HepG2 (cell line): ENCODE data around the gene TREM1. TPM values are rescaled to one million over a fixed set of nuclear protein-coding genes. Genes with fewer than 3 reads are reported as not detected.

Experiments
- FOXK1 ChIP-seq: sonication (generic); formaldehyde crosslinking; IDR thresholded peaks from 2 replicates; pipeline ENCODE4 v1.4.0; 2020; ENCODE audit warnings: low read depth, missing genetic modification reagents, borderline replicate concordance
- FOXK2 ChIP-seq: fragments of 450-650 bp; IDR thresholded peaks from 2 replicates; pipeline ENCODE4 v1.6.1; 2016
- KAT8 ChIP-seq: IDR thresholded peaks from 2 replicates; pipeline ENCODE4 v1.6.1; 2016; ENCODE audit warnings: missing genetic modification reagents, missing compliant biosample characterization
- KMT2B ChIP-seq: IDR thresholded peaks from 2 replicates; pipeline ENCODE4 v1.6.1; 2016; ENCODE audit warnings: missing genetic modification reagents, missing compliant biosample characterization
- PAF1 ChIP-seq: IDR thresholded peaks from 2 replicates; pipeline ENCODE4 v1.6.1; 2016; ENCODE audit warnings: missing genetic modification reagents, missing compliant biosample characterization
- PITX1 ChIP-seq: sonication (generic); formaldehyde crosslinking; IDR thresholded peaks from 2 replicates; pipeline ENCODE4 v1.5.1; 2020; ENCODE audit warnings: mild to moderate bottlenecking, missing genetic modification reagents
- REXO4 ChIP-seq: sonication (generic); formaldehyde crosslinking; IDR thresholded peaks from 2 replicates; pipeline ENCODE4 v1.8.0; 2022; ENCODE audit warnings: missing genetic modification reagents, mild to moderate bottlenecking, borderline replicate concordance
- SAP130 ChIP-seq: IDR thresholded peaks from 2 replicates; pipeline ENCODE4 v1.6.1; 2016; ENCODE audit warnings: low read depth
- SMAD1 ChIP-seq: sonication (generic); formaldehyde crosslinking; IDR thresholded peaks from 2 replicates; pipeline ENCODE4 v1.4.0; 2020; ENCODE audit warnings: missing genetic modification reagents, low read depth, mild to moderate bottlenecking, borderline replicate concordance
- ZFP36 ChIP-seq: fragments of 150-350 bp; IDR thresholded peaks from 2 replicates; pipeline ENCODE4 v1.6.1; 2018; ENCODE audit warnings: borderline replicate concordance, low read length, low read depth; ENCODE audit not compliant: partially characterized antibody
- ZKSCAN1 ChIP-seq: fragments of 150-350 bp; IDR thresholded peaks from 2 replicates; pipeline ENCODE4 v1.6.1; 2014; ENCODE audit warnings: low read length
- ZKSCAN5 ChIP-seq: sonication (generic); formaldehyde crosslinking; IDR thresholded peaks from 2 replicates; pipeline ENCODE4 v1.5.1; 2020; ENCODE audit warnings: mild to moderate bottlenecking, missing genetic modification reagents
- ZNF235 ChIP-seq: sonication (generic); formaldehyde crosslinking; IDR thresholded peaks from 2 replicates; pipeline ENCODE4 v1.8.1; 2023; ENCODE audit warnings: mild to moderate bottlenecking, missing genetic modification reagents, borderline replicate concordance
- ZNF432 ChIP-seq: sonication (generic); formaldehyde crosslinking; IDR thresholded peaks from 2 replicates; pipeline ENCODE4 v1.5.0; 2020; ENCODE audit warnings: missing genetic modification reagents, mild to moderate bottlenecking, borderline replicate concordance
- ZNF451 ChIP-seq: sonication (generic); formaldehyde crosslinking; IDR thresholded peaks from 2 replicates; pipeline ENCODE4 v1.5.0; 2020; ENCODE audit warnings: mild to moderate bottlenecking, missing genetic modification reagents
- ZNF703 ChIP-seq: sonication (generic); formaldehyde crosslinking; IDR thresholded peaks from 2 replicates; pipeline ENCODE4 v1.5.1; 2020; ENCODE audit warnings: missing genetic modification reagents, mild to moderate bottlenecking, moderate library complexity, borderline replicate concordance
- ZNF768 ChIP-seq: sonication (generic); formaldehyde crosslinking; IDR thresholded peaks from 2 replicates; pipeline ENCODE4 v1.4.0; 2020; ENCODE audit warnings: missing genetic modification reagents
- ZNF891 ChIP-seq: sonication (generic); formaldehyde crosslinking; IDR thresholded peaks from 2 replicates; pipeline ENCODE4 v1.5.0; 2020; ENCODE audit warnings: mild to moderate bottlenecking, missing genetic modification reagents
- polyA plus RNA-seq, 8 experiments: library from polyadenylated mRNA; depleted of rRNA in 3 of 8; stranded (reverse) in 7 of 8; unstranded in 1 of 8; fragments of >200 nt; fragmentation: Illumina TruSeq in 4 of 8; extraction: Trizol in 4 of 8; gene quantifications; 2 replicates each; pipeline versions ENCODE4 v1.2.1 to v1.2.3, GENCODE V29; 2011 to 2016; ENCODE audit warnings: low read depth in 4 of 8, missing spikeins in 1 of 8, mixed read lengths in 1 of 8; ENCODE audit not compliant: insufficient read depth in 1 of 8
- total RNA-seq, 5 experiments: library from RNA; depleted of rRNA; stranded (reverse); fragments of >200 nt; fragmentation: Illumina TruSeq; extraction: Trizol; gene quantifications; 2 replicates each; pipeline ENCODE4 v1.2.3, GENCODE V29; 2016; ENCODE audit warnings: low read depth in 1 of 5
- TF ChIP-seq, protein P1 (sequence below): sonication (generic); formaldehyde crosslinking; IDR thresholded peaks from 2 replicates; pipeline ENCODE4 v1.4.0; 2020; ENCODE audit warnings: missing genetic modification reagents
- TF ChIP-seq, protein P2 (sequence below): sonication (generic); formaldehyde crosslinking; conservative IDR thresholded peaks from 2 replicates; pipeline ENCODE4 v1.4.0; 2020; ENCODE audit warnings: mild to moderate bottlenecking, missing genetic modification reagents, moderate library complexity
- TF ChIP-seq, protein P3 (sequence below): sonication (generic); formaldehyde crosslinking; IDR thresholded peaks from 2 replicates; pipeline ENCODE4 v1.4.0; 2020; ENCODE audit warnings: missing genetic modification reagents
- TF ChIP-seq, protein P4 (sequence below): IDR thresholded peaks from 2 replicates; pipeline ENCODE4 v1.6.1; 2016; ENCODE audit warnings: mild to moderate bottlenecking, missing biosample characterization, missing genetic modification reagents

The TREM1 gene
- total and polyA plus RNA-seq, 2 of the 13 experiments (the other 11 are each of a cell fraction or from before 2014, with no cell fraction given), result 0.49 TPM; not detected in 1

DNA sequence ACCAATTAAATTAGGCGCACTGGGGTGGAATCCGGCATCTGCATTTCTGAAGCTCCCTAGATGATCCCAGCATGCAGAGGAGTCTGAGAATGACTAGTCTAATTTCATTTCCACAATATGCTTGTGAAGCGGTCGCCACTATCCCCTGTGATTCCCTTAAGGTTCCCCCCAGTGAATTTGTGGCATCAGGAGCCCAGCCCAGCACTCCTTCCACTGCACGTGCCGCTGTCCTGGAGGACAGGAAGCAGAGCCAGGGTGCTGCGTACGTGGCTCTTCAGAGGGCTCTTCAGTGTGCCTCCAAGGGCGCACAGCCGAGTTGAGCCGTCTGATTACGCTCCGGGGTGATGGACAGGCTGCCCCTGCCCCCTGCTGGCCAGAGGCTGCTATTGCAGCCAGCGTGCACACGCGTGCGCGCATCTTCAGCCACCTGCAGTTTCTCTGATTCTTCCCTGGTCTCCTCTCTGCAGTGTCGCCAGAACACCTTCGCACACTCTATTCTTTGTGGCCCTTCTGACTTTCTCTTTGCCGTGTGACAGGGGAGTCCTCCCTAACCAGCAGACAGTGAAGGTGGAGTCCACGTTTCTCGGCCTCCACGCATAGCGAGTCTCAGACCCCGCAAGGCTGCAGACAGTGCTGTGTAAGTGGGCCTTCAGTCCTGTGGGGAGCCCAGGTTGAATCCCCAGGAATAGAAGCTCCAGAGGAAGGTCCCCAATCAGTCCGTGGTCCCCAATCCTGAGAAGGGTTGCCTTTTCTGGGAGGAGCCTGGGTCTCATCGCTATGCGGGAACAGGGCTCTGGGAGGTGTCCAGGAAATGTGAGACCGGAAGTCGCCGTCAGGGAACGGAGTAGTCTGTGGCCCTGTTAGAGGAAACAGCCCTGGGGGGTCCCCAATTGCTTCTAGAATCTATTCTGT lies 32.4 kb upstream of the TREM1 start (continued):
- TF ChIP-seq, protein P1, sequence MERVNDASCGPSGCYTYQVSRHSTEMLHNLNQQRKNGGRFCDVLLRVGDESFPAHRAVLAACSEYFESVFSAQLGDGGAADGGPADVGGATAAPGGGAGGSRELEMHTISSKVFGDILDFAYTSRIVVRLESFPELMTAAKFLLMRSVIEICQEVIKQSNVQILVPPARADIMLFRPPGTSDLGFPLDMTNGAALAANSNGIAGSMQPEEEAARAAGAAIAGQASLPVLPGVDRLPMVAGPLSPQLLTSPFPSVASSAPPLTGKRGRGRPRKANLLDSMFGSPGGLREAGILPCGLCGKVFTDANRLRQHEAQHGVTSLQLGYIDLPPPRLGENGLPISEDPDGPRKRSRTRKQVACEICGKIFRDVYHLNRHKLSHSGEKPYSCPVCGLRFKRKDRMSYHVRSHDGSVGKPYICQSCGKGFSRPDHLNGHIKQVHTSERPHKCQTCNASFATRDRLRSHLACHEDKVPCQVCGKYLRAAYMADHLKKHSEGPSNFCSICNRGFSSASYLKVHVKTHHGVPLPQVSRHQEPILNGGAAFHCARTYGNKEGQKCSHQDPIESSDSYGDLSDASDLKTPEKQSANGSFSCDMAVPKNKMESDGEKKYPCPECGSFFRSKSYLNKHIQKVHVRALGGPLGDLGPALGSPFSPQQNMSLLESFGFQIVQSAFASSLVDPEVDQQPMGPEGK, result 0 out of 2 replicates have a peak, but pooled peaks have one; percentile 30
- TF ChIP-seq FOXK1 (CRISPR knock-in tag) (peak; percentile 36; the same call in 1 of the 2 replicates), ZNF891 (peak; percentile 52; the same call in 1 of the 2 replicates), SAP130 (CRISPR knock-in tag) (peak; percentile 39), ZNF432 (no peak), FOXK2 (no peak), KMT2B (CRISPR knock-in tag) (peak; percentile 36; the same call in 1 of the 2 replicates), KAT8 (CRISPR knock-in tag) (0 out of 2 replicates have a peak, but pooled peaks have one; percentile 24), PAF1 (no peak), PITX1 (CRISPR knock-in tag) (peak; percentile 78; the same call in 1 of the 2 replicates), REXO4 (no peak), ZNF768 (CRISPR knock-in tag) (peak; percentile 97), ZKSCAN1 (0 out of 2 replicates have a peak, but pooled peaks have one; percentile 15), ZFP36 (peak; percentile 68), ZNF703 (CRISPR knock-in tag) (no peak), ZNF235 (no peak), SMAD1 (no peak), ZKSCAN5 (CRISPR knock-in tag) (no peak), ZNF451 (no peak; the same call in 1 of the 2 replicates)
- TF ChIP-seq, protein P2, sequence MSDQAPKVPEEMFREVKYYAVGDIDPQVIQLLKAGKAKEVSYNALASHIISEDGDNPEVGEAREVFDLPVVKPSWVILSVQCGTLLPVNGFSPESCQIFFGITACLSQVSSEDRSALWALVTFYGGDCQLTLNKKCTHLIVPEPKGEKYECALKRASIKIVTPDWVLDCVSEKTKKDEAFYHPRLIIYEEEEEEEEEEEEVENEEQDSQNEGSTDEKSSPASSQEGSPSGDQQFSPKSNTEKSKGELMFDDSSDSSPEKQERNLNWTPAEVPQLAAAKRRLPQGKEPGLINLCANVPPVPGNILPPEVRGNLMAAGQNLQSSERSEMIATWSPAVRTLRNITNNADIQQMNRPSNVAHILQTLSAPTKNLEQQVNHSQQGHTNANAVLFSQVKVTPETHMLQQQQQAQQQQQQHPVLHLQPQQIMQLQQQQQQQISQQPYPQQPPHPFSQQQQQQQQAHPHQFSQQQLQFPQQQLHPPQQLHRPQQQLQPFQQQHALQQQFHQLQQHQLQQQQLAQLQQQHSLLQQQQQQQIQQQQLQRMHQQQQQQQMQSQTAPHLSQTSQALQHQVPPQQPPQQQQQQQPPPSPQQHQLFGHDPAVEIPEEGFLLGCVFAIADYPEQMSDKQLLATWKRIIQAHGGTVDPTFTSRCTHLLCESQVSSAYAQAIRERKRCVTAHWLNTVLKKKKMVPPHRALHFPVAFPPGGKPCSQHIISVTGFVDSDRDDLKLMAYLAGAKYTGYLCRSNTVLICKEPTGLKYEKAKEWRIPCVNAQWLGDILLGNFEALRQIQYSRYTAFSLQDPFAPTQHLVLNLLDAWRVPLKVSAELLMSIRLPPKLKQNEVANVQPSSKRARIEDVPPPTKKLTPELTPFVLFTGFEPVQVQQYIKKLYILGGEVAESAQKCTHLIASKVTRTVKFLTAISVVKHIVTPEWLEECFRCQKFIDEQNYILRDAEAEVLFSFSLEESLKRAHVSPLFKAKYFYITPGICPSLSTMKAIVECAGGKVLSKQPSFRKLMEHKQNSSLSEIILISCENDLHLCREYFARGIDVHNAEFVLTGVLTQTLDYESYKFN (CRISPR knock-in tag), result no peak
- TF ChIP-seq, protein P3, sequence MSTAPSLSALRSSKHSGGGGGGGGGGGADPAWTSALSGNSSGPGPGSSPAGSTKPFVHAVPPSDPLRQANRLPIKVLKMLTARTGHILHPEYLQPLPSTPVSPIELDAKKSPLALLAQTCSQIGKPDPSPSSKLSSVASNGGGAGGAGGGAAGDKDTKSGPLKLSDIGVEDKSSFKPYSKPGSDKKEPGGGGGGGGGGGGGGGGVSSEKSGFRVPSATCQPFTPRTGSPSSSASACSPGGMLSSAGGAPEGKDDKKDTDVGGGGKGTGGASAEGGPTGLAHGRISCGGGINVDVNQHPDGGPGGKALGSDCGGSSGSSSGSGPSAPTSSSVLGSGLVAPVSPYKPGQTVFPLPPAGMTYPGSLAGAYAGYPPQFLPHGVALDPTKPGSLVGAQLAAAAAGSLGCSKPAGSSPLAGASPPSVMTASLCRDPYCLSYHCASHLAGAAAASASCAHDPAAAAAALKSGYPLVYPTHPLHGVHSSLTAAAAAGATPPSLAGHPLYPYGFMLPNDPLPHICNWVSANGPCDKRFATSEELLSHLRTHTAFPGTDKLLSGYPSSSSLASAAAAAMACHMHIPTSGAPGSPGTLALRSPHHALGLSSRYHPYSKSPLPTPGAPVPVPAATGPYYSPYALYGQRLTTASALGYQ (CRISPR knock-in tag), result no peak
- TF ChIP-seq, protein P4, sequence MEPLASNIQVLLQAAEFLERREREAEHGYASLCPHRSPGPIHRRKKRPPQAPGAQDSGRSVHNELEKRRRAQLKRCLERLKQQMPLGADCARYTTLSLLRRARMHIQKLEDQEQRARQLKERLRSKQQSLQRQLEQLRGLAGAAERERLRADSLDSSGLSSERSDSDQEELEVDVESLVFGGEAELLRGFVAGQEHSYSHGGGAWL (CRISPR knock-in tag), result peak; percentile 64
